Ovary (tissue), 9 donors: ENCODE results near the gene CRACR2B. TPM values are rescaled to one million over a fixed set of nuclear protein-coding genes. Genes with fewer than 3 reads are reported as not detected.

Experiments used
- DNase-seq, 5 donors: peaks; one replicate each; pipeline ENCODE4 v3.0.0-alpha.2; 2019 to 2020
- H3K27ac ChIP-seq, 2 donors: fragments of 200-600 bp; one replicate each; pipeline versions ENCODE4 v1.5.1 to v1.8.0; 2019 to 2022
- H3K27me3 ChIP-seq: fragments of 200-600 bp; one replicate; pipeline ENCODE4 v1.8.0; 2022
- H3K36me3 ChIP-seq: fragments of 200-600 bp; sonication (generic); one replicate; pipeline ENCODE4 v1.5.1; 2019
- H3K4me1 ChIP-seq: one replicate; pipeline ENCODE4 v1.8.1; 2013; ENCODE audit warnings: mild to moderate bottlenecking, moderate library complexity; ENCODE audit not compliant: insufficient read depth
- H3K4me3 ChIP-seq: fragments of 200-600 bp; sonication (generic); one replicate; pipeline ENCODE4 v1.5.1; 2017
- H3K9me3 ChIP-seq, 2 donors: fragments of 200-600 bp in 1 of 2; sonication (generic) in 1 of 2; one replicate each; pipeline versions ENCODE4 v1.5.1 to v1.8.1; 2013 to 2019; ENCODE audit warnings: mild to moderate bottlenecking in 1 of 2, moderate library complexity in 1 of 2
- EP300 ChIP-seq: sonication (generic); formaldehyde crosslinking; IDR thresholded peaks from one replicate; pipeline ENCODE4 v1.6.1; 2017; ENCODE audit warnings: antibody characterized with exemption
- POLR2A ChIP-seq: fragments of 450-650 bp; IDR thresholded peaks from one replicate; pipeline ENCODE4 v1.6.1; 2017; ENCODE audit warnings: antibody characterized with exemption, mild to moderate bottlenecking, moderate library complexity
- WGBS, 3 donors: extraction: QIAGEN DNeasy Blood & Tissue Kit in 1 of 3; methylation state at CpG; one replicate each; pipeline versions ENCODE4 v1.1.5 to v1.1.7; 2013 to 2017; 5-methylcytosine and 5-hydroxymethylcytosine counted together
- intact Hi-C, 4 donors: fragments of 100-400 bp; cut with DNase I; formaldehyde crosslinking; loops; one replicate each; pipeline versions ENCODE4 v1.11.0 to v1.15.1; 2022 to 2023
- polyA plus RNA-seq, 2 donors: library from polyadenylated mRNA; stranded (reverse); fragments of 200-250 nt in 1 of 2; fragments of 350-450 nt in 1 of 2; fragmentation: Illumina TruSeq in 1 of 2; extraction: RNeasy Lipid Tissue Mini Kit (QIAGEN cat#74804) in 1 of 2; gene quantifications; one replicate each; pipeline ENCODE4 v1.2.3, GENCODE V29; 2013 to 2014
- total RNA-seq, 7 donors: library from RNA; depleted of rRNA in 2 of 7; stranded (reverse); fragments of >200 nt in 2 of 7; fragmentation: NEBNext Ultra II Directional in 3 of 7; extraction: Animal tissue kit (Norgen Biotek cat#: 25700) in 3 of 7; gene quantifications; one replicate each; pipeline versions ENCODE4 v1.1.0 to v1.2.4, GENCODE V29; 2016 to 2023
- TF ChIP-seq, protein P1 (sequence below), 3 donors: fragments of 450-650 bp in 2 of 3; fragments of 200-600 bp in 1 of 3; IDR thresholded peaks; one replicate each; pipeline versions ENCODE4 v1.5.1 to v1.8.0; 2016 to 2022; ENCODE audit warnings: antibody characterized with exemption in 3 of 3, mild to moderate bottlenecking in 1 of 3
- donor health status: DM: no; HTN: no; CAD: no; lungs with moderate emphysema.
- donor health status: DM: no; HTN: no; CAD: no.
- donor health status: Bipolar disorder and iron deficiency.
- donor health status: DM: yes; HTN: yes; CAD: no.
- donor health status: DM: no; HTN: no; CAD: no.
- donor health status: DM: yes; HTN: yes; CAD: no.

The CRACR2B gene
- total and polyA plus RNA-seq, 9 donors = 0.18 to 6.5 (median 3.9) TPM

DNA sequence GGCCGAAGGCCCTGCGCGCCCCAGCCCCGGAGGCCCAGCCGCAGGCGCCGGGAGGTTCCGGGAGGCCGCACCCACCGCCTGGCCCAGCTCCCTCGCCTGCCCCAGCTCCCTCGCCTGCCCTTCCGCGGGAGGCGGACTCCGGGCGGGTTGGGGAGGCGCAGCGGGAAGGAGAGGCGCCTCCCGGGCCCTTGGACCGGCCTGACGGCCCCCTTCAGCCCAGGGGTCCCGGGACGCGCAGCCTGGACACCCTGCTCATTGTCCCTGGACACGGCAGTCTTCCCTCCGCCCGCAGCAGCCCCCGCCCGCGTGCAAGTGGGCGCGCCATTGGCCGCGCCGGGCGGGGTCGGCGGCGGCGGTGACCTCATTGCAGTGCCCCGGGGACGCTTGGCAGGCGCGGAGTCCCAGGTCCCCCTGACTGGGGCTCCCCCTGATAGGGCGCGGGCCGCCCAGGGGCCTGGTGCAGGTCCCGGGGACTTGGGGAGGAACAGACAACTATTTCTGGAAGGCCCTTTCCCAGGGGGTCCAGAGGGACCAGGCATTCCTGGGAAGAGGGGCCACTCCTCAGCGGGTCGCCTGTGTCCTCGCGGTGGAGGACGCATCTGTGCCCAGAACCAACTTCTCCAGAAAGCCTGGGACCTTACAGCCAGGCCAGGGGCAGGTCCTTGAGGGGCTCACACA, 5.5 kb downstream of the CRACR2B start:
- Histone ChIP-seq H3K36me3 (no peaks in the 10 kb centered on the region), H3K9me3 (no peaks in the 10 kb centered on the region), H3K27ac (peak overlapping the region; percentile 52 to 65), H3K4me3 (peak overlapping the region; percentile 51), H3K27me3 (no peaks in the 10 kb centered on the region), H3K4me1 (peaks cover 21% of the 10 kb centered on the region)
- TF ChIP-seq EP300 = no peak
- no peak for TF ChIP-seq POLR2A
- TF ChIP-seq, protein P1, sequence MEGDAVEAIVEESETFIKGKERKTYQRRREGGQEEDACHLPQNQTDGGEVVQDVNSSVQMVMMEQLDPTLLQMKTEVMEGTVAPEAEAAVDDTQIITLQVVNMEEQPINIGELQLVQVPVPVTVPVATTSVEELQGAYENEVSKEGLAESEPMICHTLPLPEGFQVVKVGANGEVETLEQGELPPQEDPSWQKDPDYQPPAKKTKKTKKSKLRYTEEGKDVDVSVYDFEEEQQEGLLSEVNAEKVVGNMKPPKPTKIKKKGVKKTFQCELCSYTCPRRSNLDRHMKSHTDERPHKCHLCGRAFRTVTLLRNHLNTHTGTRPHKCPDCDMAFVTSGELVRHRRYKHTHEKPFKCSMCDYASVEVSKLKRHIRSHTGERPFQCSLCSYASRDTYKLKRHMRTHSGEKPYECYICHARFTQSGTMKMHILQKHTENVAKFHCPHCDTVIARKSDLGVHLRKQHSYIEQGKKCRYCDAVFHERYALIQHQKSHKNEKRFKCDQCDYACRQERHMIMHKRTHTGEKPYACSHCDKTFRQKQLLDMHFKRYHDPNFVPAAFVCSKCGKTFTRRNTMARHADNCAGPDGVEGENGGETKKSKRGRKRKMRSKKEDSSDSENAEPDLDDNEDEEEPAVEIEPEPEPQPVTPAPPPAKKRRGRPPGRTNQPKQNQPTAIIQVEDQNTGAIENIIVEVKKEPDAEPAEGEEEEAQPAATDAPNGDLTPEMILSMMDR (IDR thresholded peaks at IDR 0.05) = no peak
- WGBS, 3 donors = 1% methylated on average over 27 to 55 of the region's 55 CpGs
- intact Hi-C loops = no loop called here
- DNase-seq = peak in 1 of 5 donors; percentile 75

DNA sequence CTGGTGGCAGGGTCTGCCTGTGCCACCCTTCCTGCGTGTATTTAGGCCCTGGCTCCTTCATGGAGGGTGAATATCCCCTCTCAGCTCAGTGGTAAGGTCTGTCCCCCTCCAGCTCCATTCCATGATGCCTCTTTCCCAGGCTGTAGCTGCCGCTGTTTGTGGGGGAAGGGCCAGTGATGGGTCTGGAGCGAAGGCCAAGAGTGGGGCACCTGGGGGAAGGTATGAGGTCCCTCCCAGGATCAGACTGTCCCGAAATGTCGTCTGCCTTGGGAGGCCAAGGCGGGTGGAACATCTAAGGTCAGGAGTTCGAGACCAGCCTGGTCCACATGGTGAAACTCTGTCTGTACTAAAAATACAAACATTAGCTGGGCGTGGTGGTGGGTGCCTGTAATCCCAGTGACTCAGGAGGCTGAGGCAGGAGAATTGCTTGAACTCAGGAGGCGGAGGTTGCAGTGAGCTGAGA, 6.2 kb downstream of the CRACR2B start:
- TF ChIP-seq POLR2A (no peak), EP300 (no peak)
- TF ChIP-seq, protein P1 (IDR thresholded peaks at IDR 0.05) = no peak
- H3K9me3 ChIP-seq = no peaks in the 10 kb centered on the region
- intact Hi-C loops = no loop called here
- no peaks in the 10 kb centered on the region for H3K36me3 ChIP-seq
- H3K27me3 ChIP-seq = no peaks in the 10 kb centered on the region
- no peak for DNase-seq
- peak overlapping the region; percentile 51 for H3K4me3 ChIP-seq
- WGBS, 3 donors = 41 to 44% (median 41%) methylated on average over 8 to 9 of the region's 9 CpGs
- H3K4me1 ChIP-seq = peaks cover 21% of the 10 kb centered on the region
- H3K27ac ChIP-seq = peak overlapping the region in 1 of 2 donors; percentile 52

DNA sequence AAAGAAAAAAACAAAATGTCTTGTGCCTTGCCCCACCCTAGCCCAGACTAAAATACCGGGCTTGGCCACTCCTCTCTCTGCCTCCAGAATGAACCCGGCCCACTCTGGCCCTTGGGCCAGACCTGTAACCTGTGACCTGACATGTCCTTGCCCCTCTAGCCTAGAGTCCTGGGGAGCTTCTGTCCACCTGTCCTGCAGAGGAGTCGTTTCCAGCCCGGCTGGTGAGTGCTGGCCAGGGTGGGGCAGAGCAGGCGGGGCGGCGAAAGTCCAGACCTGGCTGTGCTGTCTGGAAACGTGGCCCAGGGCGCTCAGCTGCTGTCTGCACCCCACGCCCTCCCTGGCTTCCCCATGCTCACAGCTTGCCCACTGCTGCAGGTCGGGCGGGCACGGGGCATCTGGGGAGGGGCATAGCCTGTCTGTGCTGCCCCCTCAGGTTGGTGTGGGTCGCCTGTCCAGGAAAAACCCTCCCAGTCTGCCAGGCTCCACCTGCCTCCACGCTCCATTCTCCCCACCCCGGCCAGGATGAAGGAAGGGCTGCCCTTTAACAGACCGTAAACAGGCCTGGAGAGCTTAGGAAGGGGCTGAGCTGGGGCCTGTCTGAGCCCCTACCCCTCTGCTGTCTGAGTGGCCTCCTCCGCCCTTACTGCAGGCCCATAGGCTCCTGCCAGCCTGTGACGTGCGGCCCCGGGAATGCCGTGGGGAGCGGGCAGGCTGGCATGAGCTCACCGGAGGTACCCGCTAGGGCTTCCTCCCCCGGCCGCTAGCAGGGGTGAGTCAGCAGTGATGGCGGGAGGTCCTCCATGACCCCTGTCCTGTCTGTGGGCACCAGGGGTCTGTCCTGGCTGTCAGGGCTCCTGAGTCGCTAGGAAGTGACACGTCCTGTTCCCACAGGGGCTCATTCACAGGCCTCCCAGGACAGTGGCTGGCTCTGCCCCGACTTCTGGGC, 6.9 kb downstream of the CRACR2B start:
- H3K9me3 ChIP-seq = no peaks in the 10 kb centered on the region
- H3K4me1 ChIP-seq = peaks cover 21% of the 10 kb centered on the region
- no peak for TF ChIP-seq POLR2A
- TF ChIP-seq, protein P1 (IDR thresholded peaks at IDR 0.05) = no peak
- no peak for TF ChIP-seq EP300
- DNase-seq = peak in 1 of 5 donors; percentile 60
- no peaks in the 10 kb centered on the region for H3K36me3 ChIP-seq
- H3K27ac ChIP-seq = peak overlapping the region; percentile 52
- peak overlapping the region; percentile 13 for H3K4me3 ChIP-seq
- 42 to 51% (median 51%) methylated on average over 31 of the region's 31 CpGs for WGBS, 3 donors
- intact Hi-C loops = no loop called here
- no peaks in the 10 kb centered on the region for H3K27me3 ChIP-seq

DNA sequence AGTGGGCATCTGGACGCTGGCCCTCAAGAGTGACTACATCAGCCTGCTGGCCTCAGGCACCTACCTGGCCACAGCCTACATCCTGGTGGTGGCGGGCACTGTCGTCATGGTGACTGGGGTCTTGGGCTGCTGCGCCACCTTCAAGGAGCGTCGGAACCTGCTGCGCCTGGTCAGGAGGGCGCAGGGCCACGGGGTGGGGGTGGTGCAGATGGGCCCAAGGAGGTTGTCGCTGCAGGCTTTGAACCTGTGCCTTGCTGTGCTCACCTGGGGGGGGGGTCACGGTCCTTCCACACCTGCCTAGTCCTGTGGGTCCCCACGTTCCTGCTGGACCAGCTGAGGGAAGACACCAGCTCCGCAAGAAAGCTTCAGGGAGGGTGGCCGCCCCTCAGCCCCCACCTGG, 8.6 kb downstream of the CRACR2B start:
- WGBS, 3 donors = 88 to 93% (median 89%) methylated on average over 5 to 14 of the region's 14 CpGs
- no peaks in the 10 kb centered on the region for H3K36me3 ChIP-seq
- H3K4me1 ChIP-seq = peaks cover 21% of the 10 kb centered on the region
- no peaks in the 10 kb centered on the region for H3K9me3 ChIP-seq
- no peak overlapping the region for H3K27ac ChIP-seq
- no peak overlapping the region for H3K4me3 ChIP-seq
- no peaks in the 10 kb centered on the region for H3K27me3 ChIP-seq
- intact Hi-C loops = no loop called here
- DNase-seq = no peak
- TF ChIP-seq EP300 = no peak
- TF ChIP-seq, protein P1 (IDR thresholded peaks at IDR 0.05) = no peak
- TF ChIP-seq POLR2A = no peak
